NCI-H748 (cell line): Measurements from ENCODE around the gene NOS1AP.
"Not testable (repeated sequence)": the region's sequence is repeated elsewhere in the genome, so short reads cannot be mapped to it uniquely, and the experiment has no call there.

Source experiments
- DNase-seq: peaks from one replicate; lab custom pipeline; 2025; ENCODE audit not compliant: unreplicated experiment; lab: John Stamatoyannopoulos, UW

Gene NOS1AP

DNA sequence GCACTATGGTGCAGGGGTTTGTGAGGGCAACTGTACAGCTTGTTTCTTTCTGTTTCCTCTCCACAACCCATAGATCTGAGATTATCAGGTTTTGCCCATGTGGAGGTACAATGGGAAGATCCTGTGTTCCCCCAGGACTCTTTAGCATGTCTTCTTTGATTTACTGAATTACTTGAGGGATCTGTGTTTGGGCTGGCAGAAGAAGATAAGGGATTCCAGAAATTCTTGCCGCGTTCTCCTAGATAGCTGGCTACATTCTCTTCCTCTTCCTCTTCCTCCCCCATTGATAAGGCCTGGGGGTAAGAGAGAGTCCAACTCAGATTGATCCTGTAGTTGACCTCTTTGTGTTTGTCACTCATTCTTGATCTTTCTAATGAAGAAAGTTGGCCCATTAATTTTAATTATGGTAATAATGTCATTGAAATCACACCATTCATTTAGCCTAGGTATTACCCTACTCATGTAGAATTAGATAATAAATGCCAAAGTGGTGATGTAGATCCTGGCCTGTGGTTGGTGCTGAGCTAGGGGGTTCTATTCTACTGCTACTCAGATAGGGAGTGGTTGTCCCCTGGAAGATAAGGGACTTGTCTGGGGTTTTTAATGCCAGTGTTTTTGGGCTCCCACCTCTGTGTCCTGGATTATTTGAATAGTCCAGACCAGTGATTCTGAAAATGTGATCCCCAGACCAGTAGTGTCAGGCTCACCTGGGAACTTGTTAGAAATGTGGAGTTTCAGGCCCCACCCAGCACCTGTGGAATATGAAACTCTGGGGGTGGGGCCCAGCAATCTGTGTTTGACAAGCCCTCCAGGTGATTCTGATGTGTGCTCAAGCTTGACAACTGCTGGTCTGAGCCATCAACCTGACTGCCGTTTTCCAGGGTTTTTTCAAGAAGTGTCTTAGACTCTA lies 122.2 kb downstream of the NOS1AP start:
- peak; percentile 64 for DNase-seq

- no peak for DNase-seq
Measured at GRCh38 chr1:162192306-162192678, 122.8 kb downstream of the NOS1AP start.

GRCh38 chr1:162192763-162193162 lies 123.3 kb downstream of the NOS1AP start:
- no peak for DNase-seq

DNA sequence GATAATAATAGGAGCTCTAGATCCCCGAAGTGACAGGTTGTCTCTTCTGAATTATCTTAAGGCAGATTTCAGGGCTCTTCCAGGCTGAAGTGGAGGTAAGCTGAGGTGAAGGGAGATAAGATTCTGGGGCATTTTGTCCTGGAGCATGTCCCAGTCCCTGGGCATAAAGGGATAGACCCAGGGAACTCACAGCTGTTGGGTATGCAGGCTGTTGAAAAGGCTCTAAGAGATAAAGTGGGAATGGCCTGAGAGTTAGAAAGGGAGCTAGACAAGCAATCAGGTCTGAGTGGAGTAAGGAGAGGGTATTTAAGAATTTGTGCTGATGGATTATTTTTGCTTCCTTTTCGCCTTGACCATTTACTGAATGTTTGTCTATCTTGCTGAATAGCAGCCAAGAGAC lies 123.7 kb downstream of the NOS1AP start:
- no peak for DNase-seq

DNA sequence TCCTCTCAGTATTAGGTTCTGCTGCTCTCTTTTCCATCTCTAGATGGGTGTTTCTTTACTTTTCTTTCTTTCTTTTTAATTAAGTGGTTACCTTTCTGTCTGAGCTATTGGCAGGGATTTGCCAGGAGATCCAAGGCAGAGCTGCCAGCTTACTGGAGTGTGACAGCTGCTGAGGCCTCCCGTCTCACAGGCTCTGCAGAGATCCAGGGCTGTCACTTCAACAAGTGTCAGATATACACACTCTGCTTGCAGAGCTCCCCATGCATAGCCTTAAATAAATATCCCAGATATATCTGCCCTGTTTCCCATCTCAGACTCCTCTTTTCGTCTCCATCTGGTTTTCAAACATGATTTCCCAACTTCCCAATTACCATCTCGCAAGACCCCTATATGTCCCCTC lies 124.3 kb downstream of the NOS1AP start:
- DNase-seq = no peak

DNA sequence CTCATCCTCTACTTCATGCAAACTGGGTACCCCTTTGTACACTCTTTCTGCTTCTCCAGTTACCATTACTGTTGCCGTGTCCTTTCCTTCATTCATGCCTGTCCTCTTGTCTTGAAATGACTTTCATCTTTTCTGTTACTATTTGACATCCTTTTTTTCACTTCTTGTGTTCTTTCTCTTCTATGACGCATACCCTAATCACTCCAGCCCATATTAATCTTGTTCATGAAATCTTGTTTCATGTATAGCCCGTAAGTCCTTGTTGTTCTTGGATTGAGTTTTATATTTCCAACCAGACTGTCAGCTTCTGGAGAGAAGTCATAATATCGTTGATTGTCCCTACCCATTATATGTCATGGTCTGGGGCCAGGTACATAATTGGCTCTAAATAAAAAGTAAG lies 126.1 kb downstream of the NOS1AP start:
- no peak for DNase-seq

- no peak for DNase-seq
Measured at GRCh38 chr1:162196387-162196786, 126.9 kb downstream of the NOS1AP start.

- no peak for DNase-seq
Measured at GRCh38 chr1:162197041-162197531, 127.6 kb downstream of the NOS1AP start.

DNA sequence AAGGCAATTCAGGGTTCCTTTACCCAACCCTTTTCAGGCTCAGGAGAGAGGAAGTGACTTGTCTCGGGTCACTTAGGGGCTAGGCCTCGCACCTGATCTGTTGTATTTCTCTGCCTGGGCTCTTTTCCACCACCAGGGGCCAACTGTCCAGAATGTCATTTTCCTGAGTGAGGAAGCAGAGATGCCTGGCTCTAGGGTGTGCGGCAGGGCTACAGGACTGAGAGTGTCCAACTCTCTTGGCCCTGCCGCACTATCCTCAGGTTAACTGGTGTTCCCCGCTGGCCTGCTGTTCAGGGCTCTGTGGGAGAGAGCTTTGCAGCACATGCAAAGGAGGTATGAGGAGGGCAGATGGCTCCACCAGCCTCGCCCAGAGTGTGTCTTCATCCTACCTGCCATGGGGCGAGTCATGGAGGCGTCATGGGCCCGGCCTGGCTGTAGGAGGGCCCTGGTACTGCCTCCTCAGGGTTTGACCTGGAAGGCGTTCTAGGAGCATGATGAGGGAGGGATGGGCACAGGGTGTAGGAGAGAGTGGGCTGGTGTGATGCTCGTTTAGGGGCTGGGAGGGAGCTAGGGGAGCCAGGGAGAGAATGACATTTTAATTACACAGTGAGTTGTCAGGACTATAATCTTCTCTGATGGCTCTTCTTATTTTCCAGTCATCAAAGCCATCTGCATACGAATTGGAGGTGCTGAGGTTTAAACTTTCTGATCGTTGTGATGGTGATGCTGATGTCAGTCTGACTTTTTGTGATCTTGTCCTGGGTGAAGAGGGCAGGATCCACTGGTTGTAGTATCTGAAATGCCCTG lies 128.3 kb downstream of the NOS1AP start:
- DNase-seq = no peak

DNA sequence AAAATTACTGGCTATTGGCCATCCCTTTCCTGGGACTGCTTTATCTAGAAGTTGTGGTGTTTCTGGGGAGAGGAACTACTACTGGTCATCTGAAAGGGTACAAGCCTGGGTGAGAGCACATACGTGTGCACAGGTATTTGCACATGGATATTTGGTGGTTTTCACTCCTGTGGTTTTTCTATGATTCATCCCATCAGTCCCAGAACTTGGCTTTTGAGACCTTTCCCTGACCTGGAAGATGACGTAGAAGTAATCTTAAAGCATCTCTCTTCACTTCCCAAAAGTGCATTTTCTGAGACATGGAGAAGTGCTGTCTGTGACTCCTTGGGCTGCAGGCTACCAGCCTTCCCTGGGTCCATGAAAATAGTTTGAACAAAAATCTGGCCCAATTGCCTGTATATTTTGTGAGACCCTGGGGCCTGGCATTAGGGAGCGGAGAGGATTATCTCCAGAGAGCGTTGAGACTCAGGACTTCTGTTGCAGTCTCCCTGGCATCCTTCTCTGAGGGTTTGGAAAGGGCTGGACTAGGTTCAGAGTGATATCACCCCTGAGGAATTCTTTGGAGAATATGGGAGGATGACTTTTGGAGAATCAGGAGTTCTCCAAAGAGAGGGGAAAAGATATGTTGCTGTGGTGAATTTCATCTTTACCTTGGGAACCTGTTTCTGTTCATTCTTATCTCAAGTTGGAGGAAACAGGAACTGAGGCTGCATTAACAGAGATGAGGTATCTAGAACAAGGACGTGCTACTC lies 130.8 kb downstream of the NOS1AP start:
- DNase-seq = no peak

- not testable (repeated sequence) for DNase-seq
Measured at GRCh38 chr1:162201062-162201461, 131.6 kb downstream of the NOS1AP start.

DNA sequence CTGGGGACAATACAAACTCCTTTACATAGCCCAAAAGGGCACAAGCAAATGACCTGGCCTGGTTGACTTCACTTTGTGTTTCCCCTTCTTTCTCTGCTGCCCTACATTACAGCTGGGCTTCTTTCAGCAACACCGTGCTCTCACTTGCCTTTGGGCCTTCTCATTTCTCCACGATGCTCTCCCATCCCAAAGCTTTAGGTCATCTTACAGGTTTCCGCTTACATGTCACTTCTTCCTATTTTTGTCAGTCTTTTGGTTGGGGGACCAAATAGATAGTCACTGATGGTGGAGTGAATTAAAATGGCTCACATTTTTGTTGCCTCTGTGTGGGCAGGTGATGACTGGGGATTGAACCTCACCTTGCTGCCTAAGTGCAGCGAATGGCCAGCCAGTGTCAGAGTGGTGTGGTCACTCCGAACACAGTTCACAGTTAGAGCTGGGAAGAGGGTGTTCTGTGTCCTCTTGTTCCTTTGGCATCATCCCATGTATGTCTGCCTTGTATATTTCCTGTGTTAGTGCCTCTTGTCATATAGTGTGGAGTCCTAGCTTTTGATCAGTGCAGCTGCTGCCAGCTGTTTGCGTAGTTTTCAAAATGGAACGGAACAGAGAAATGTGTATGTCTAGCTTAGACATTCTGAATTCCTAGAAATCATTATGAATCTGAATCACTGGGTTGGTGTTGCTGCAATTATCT lies 134.8 kb downstream of the NOS1AP start:
- DNase-seq = no peak

- DNase-seq = no peak
Measured at GRCh38 chr1:162204823-162205155, 135.3 kb downstream of the NOS1AP start.

GRCh38 chr1:162206300-162206699 lies 136.8 kb downstream of the NOS1AP start:
- peak; percentile 53 for DNase-seq

DNA sequence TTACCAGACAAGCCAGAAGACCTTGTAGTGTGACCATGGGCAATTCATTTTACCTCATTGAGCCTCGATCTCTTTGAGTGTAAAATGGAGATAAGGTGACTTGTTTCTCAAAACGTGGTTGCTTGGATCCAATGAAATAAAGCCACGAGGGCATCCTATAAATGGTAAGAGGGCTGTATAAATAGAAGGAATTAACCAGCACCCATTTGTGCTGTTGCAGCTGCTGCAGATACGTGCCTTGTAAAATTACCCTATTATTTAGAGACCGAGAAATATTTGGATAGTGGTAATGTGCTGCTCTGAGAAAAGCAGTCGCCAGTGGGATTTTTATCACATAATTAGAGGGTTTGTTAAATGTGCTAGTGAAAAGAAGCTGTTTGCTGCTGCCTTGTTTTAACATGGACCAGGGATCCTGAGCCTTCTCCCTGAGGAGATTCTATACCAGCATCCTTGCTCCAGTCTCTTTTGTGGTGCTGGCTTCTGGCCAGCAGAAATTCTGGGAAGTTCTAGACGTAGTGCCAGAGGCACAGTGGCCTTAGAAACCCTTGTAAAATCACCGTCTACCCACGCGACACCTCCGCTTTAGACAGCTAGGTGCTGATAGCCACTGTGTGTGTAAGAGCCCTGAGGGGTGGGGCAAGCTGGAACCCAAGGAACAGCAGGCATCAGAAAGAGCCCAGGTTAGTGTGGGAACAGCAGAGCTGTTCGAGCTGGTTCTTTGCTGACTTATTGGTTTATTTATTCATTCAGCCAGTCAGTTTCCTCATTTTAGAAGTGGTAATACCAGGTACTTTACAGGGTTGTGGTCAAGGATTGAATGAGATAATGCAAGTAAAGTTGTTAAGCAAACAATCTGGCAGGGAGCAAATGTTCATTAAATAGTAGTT lies 137.5 kb downstream of the NOS1AP start:
- peak; percentile 98 for DNase-seq

GRCh38 chr1:162207862-162208261 lies 138.4 kb downstream of the NOS1AP start:
- peak; percentile 20 for DNase-seq

- no peak for DNase-seq
Measured at GRCh38 chr1:162210196-162210595, 140.7 kb downstream of the NOS1AP start.

DNA sequence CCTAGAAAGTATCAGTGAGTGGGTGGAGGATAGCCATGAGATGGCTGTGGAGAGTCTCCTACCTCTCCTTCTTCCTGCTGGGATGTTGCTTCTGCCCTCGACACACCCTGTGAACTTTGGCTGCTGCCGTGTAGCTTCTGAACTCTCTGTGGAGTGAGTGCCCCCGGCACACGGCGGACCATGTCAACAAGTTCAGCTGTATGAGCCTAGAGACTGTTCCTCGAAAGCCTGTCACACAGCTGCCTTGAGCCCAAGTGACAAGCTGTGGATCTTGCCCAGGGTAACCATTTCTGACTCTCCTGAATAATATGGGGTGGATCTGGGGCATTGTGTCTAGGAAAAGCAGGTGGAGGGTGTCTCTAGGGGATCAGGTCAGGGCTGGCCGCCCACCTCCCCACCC lies 143.2 kb downstream of the NOS1AP start:
- DNase-seq = no peak

DNA sequence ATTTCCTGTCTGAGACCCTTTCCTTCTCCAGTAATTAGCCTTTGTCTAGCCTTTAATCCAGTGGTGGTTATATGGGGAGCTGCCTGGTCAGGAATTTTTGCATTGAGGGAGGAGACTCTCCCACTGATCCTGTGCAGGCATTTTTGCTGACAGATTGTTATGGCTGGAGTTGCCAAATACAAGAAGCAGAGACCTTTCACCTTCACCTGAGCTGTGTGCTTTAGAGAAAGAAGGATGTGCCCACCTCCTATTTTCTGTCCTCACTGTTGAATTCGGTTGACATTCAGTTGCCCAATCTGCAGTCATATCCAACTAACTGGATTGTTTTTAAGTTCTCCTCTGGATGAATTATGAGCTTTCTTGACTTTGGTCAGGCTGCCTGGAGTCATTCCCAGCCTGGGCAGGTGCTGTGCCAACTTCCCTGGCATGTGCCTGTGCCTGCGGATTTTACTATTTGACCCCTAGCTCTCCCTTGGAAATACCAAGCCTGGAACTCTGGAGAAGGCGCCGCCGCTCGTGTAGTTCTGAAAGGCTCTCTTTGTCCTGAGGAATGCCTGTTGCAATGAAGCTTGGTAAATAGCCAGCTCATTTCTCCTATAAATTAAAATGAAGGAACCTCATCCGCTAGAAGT lies 143.9 kb downstream of the NOS1AP start:
- no peak for DNase-seq
